GM21528 (cell line): ENCODE measurements around the gene VPS45.
"Not testable (repeated sequence)": the region's sequence is repeated elsewhere in the genome, so short reads cannot be mapped to it uniquely, and the experiment has no call there.

Experiments used
- ATAC-seq: cut with Tn5 transposase; IDR thresholded peaks from one replicate; pipeline ENCODE4 v1.9.1; 2021; ENCODE audit warnings: mild to moderate bottlenecking, moderate library complexity; ENCODE audit not compliant: unreplicated experiment, low FRiP score

Gene VPS45

GRCh38 chr1:150067184-150068108 lies at the start of gene VPS45:
Gene VPS45, plus strand, starts transcription at chr1:150067776. Its CDS starts 82 bp downstream, at chr1:150067858.
- peak; percentile 81 for ATAC-seq

- ATAC-seq = no peak
These were observed 49.4 kb upstream of the VPS45 start for GRCh38 chr1:150018165-150018564.

- no peak for ATAC-seq
These were observed 46.9 kb upstream of the VPS45 start for GRCh38 chr1:150020711-150021110.

- no peak for ATAC-seq
These were observed 46.3 kb upstream of the VPS45 start for GRCh38 chr1:150021191-150021694.

DNA sequence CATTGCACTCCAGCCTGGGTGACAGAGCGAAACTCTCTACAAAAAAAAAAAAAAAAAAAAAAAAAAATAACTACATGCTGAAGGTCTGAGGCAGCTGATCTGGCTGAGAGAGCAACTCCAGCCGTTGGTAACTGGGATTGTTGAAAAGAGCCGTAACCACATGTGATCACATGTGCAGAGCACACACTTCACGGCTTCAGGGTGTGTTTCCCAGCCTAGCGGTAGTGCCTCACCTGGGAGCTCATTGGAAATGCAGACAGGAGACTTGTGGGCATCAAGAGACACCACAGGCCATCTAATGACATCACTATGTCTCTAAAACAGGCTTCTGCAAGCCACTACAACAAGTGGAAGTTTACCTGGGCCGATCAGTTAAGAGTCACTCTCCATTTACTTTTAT lies 45.2 kb upstream of the VPS45 start:
- ATAC-seq = no peak

GRCh38 chr1:150024156-150024555 lies 43.4 kb upstream of the VPS45 start:
- no peak for ATAC-seq

GRCh38 chr1:150028322-150028721 lies 39.3 kb upstream of the VPS45 start:
- no peak for ATAC-seq

- no peak for ATAC-seq
These were observed 33.2 kb upstream of the VPS45 start for GRCh38 chr1:150034336-150034735.

DNA sequence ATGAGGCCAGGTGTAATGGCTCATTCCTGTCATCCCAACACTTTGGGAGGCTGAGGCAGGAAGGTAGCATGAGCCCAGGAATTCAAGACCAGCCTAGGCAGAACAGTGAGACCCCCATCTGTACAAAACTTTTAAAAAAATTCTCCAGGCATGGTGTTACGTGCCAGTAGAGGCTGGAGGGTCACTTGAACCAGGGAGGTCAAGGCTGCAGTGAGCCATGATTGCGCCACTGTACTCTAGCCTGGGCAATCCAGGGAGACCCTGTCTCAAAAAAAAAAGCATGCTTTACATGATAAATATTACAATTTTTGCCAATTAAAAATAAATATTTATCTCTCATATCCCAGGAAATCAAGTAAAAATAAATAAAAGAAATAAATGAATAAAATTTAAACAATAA lies 17.6 kb upstream of the VPS45 start:
- no peak for ATAC-seq

- ATAC-seq = no peak
These were observed 16.5 kb upstream of the VPS45 start for GRCh38 chr1:150051089-150051373.

DNA sequence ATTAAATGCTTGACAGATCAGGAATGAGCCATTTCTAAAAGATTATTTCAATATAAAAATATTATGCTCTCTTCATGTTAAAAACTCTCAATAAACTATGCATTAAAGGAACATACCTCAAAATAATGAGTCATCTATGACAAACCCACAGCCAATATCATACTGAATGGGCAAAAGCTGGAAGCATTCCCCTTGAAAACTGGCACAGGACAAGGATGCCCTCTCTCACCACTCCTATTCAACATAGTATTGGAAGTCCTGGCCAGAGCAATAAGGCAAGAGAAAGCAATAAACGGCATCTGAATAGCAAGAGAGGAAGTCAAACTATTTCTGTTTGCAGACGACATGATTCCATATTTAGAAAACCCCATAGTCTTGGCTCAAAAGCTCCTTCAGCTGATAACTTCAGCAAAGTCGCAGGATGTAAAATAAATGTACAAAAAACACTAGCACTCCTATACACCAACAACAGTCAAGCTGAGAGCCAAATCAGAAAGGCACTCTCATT lies 15.6 kb upstream of the VPS45 start:
- ATAC-seq = not testable (repeated sequence)

- ATAC-seq = no peak
These were observed 13.7 kb upstream of the VPS45 start for GRCh38 chr1:150053926-150054325.

GRCh38 chr1:150055507-150055906 lies 12.1 kb upstream of the VPS45 start:
- ATAC-seq = not testable (repeated sequence)

- ATAC-seq = no peak
These were observed 11.2 kb upstream of the VPS45 start for GRCh38 chr1:150056407-150056806.

DNA sequence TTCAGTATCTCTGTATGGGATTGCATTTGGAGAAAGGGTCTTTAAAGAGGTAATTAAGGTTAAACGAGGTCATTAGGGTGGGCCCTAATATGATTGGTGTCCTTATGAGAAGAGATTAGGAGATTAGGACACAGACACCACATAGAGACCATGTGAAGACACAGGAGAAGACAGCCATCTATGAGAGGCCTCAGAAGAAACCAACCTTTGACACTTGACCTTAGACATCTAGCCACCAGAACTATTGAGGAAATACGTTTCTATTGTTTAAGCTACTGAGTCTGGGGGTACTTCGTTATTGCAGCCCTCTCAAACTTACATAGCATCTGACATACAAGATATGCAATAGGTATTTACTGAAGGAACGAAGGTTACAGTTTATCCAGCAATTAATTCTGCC lies 7.3 kb upstream of the VPS45 start:
- no peak for ATAC-seq

DNA sequence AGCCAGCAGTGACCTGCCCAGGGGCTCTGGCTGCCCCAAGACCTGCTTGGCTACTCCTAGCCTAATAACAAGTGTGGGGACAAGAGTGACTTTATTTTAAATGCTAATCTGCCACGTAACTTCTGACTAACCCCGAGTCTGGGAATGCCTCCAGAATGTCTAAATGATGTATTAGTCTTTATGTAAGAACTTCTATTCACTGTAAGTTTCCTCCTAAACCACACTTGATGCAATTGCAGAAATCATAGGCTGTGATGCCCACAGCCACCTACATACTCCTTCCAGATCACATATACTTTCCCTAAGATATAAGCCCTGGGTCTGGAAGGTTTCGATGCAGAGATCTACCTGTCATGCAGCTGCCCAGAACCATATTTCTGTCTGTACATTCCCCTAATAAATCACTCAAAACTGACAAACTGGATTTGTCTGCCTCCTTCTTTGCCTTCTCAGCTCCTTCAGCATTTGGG lies 5.9 kb upstream of the VPS45 start:
- no peak for ATAC-seq

GRCh38 chr1:150062113-150062512 lies 5.5 kb upstream of the VPS45 start:
- no peak for ATAC-seq

DNA sequence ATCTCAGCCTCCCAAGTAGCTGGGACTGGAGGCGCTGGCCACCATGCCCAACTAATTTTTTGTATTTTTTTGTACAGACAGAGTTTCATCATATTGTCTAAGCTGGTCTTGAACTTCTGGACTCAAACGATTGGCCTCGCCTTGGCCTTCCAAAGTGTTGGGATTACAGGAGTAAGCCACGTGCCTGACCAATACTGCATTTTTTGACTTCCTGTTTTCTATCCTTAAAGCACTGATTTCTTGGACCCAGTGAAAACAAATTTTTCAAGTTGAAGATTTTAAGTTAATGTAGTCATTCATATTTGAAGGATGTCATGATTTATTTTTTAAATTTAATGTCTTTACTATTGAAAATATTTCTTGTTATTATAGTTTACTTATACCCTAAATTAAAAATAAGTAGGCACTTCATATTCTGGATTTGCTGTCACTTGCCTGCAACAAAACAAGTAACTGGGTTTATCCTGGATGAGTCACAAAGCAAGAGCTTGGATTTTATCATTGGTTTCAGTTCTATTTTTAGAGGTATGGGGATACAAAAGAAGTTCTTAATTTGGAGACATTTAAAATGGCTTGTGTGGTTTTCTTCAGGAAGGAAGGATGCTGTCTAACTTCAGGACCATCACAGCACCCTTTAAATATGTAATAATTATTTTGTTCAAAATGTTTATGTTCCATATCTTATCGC lies 2.2 kb upstream of the VPS45 start:
- ATAC-seq = no peak

DNA sequence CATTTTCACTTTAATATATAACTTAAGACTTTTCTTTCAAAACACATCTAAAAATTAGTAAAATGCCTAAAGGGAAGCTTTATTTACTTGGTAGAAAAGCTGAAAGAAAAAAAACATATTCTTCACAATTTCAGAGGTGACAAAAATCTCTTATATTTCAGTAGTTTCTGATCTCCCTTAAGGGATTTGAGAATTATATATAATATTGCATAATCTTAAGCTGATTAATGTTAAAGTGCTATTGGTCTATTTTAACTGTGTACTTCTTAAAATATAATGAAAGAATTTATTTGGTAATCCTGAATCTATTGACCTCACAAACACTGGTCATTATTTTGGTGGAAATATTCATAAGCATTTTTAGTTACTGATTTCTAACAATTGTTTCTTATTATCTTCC lies 1.2 kb upstream of the VPS45 start:
- ATAC-seq = no peak

DNA sequence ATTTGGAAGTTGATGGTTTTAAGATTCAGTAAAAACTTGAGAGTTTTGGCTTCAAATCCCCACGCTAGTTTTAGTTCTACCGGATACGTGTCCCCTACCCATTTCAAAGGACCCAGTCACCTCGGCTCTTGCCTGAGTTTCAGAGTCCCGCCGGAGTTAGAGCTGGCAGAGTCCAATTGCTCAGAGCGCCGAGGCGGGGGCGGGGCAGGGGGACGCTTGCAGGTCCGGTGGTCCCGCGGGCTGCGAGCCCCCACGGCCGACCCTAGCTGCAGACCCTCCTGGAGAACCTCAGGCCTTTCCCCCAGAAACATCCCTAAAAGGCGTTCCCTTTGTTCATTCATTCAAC lies 765 bp upstream of the VPS45 start:
- peak; percentile 31 for ATAC-seq

DNA sequence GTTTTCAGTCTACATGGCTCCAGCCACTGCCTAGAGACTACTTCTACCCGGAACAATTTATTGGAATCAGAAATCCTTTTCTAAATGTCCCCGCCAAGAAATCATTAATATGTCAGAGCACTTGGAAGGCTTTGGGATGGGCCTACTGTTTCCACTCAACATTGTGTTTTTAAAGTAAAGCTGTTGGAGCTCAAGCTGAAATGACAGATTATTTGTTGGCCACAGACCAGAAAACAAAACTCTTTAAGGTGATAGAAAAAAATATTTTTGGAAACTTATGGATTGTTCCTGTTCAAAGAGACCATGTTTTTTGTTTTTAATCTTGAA lies 496 bp downstream of the VPS45 start:
- ATAC-seq = no peak

DNA sequence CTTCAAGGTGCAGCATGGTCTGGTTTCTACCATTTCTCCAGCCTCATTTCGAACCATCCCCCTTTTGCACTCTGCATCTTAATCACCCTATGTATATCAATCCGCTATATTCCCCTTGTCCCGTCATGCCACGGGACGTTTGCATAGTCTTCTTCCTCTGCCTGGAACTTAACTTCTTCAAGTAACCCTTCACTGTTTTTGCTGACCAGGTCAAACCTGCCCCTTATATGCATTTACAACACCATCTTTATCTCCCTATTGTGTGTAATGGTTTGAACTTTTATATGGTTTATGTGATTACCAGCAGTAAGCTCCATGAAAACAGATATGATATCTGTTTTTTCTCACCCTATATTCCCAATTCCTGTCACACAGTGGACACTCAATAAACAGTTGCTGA lies 2.3 kb downstream of the VPS45 start:
- ATAC-seq = no peak
